Measurements from ENCODE around the gene GSTK1.

DNA sequence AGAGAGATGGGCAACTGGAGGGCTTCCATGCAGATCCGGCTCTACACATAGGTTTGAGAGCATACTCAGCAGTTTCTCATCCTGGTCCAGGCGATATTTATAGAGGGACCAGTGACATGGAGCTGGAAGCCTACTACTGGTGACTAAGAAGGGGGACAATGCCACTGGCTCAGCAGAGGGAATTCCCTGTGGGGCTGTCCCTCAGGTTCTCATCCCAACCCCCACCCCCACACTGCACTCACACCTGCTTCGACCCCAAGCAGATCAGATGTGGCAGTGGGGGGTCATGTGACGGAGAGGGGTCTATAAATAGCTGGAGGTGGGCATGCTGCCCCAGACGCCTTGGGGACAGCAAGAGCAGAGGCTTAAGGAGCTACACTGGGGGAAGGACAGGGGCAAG, 52.5 kb downstream of the GSTK1 start, which contains the start of gene CLCN1:
- no peak for TF ChIP-seq PRDM10 (tag by site-specific recombination; IDR thresholded peaks at IDR 0.05)
- TF ChIP-seq, protein P1, sequence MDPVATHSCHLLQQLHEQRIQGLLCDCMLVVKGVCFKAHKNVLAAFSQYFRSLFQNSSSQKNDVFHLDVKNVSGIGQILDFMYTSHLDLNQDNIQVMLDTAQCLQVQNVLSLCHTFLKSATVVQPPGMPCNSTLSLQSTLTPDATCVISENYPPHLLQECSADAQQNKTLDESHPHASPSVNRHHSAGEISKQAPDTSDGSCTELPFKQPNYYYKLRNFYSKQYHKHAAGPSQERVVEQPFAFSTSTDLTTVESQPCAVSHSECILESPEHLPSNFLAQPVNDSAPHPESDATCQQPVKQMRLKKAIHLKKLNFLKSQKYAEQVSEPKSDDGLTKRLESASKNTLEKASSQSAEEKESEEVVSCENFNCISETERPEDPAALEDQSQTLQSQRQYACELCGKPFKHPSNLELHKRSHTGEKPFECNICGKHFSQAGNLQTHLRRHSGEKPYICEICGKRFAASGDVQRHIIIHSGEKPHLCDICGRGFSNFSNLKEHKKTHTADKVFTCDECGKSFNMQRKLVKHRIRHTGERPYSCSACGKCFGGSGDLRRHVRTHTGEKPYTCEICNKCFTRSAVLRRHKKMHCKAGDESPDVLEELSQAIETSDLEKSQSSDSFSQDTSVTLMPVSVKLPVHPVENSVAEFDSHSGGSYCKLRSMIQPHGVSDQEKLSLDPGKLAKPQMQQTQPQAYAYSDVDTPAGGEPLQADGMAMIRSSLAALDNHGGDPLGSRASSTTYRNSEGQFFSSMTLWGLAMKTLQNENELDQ (tag by site-specific recombination; IDR thresholded peaks at IDR 0.05; ENCODE audit: low read depth): no peak
- TF ChIP-seq, protein P2, sequence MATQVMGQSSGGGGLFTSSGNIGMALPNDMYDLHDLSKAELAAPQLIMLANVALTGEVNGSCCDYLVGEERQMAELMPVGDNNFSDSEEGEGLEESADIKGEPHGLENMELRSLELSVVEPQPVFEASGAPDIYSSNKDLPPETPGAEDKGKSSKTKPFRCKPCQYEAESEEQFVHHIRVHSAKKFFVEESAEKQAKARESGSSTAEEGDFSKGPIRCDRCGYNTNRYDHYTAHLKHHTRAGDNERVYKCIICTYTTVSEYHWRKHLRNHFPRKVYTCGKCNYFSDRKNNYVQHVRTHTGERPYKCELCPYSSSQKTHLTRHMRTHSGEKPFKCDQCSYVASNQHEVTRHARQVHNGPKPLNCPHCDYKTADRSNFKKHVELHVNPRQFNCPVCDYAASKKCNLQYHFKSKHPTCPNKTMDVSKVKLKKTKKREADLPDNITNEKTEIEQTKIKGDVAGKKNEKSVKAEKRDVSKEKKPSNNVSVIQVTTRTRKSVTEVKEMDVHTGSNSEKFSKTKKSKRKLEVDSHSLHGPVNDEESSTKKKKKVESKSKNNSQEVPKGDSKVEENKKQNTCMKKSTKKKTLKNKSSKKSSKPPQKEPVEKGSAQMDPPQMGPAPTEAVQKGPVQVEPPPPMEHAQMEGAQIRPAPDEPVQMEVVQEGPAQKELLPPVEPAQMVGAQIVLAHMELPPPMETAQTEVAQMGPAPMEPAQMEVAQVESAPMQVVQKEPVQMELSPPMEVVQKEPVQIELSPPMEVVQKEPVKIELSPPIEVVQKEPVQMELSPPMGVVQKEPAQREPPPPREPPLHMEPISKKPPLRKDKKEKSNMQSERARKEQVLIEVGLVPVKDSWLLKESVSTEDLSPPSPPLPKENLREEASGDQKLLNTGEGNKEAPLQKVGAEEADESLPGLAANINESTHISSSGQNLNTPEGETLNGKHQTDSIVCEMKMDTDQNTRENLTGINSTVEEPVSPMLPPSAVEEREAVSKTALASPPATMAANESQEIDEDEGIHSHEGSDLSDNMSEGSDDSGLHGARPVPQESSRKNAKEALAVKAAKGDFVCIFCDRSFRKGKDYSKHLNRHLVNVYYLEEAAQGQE (tag by site-specific recombination; IDR thresholded peaks at IDR 0.05): no peak

All from HEK293 (cell line).